DOHH2 (cell line): ENCODE results near the gene PRSS35.
"Not testable (repeated sequence)": the region's sequence is repeated elsewhere in the genome, so short reads cannot be mapped to it uniquely, and the experiment has no call there.

Experiments used
- CTCF ChIP-seq: fragments of 200-600 bp; sonication (generic); IDR thresholded peaks from one replicate; pipeline ENCODE4 v1.5.1; 2014; ENCODE audit warnings: antibody characterized with exemption, mild to moderate bottlenecking, low read depth, low read length; ENCODE audit not compliant: poor library complexity, severe bottlenecking
- EZH2phosphoT487 ChIP-seq: fragments of 200-600 bp; sonication (generic); IDR thresholded peaks from 2 replicates; pipeline ENCODE4 v1.6.1; 2017; ENCODE audit warnings: borderline replicate concordance, mild to moderate bottlenecking, antibody characterized with exemption, low read length, moderate library complexity, mixed read lengths

GRCh38 chr6:83481938-83482337 lies 30.4 kb upstream of the PRSS35 start:
- not testable (repeated sequence) for TF ChIP-seq CTCF, EZH2phosphoT487
